GM19193 (cell line): ENCODE data around the gene CTBP1.
A peak's percentile ranks its signal among the peaks of the same experiment; 100 is the strongest.

Experiments
- POLR2A ChIP-seq: IDR thresholded peaks from 4 replicates; pipeline ENCODE4 v1.6.1; 2011; ENCODE audit not compliant: insufficient read depth, insufficient read length; ENCODE audit errors: extremely low read depth

The CTBP1 gene

DNA sequence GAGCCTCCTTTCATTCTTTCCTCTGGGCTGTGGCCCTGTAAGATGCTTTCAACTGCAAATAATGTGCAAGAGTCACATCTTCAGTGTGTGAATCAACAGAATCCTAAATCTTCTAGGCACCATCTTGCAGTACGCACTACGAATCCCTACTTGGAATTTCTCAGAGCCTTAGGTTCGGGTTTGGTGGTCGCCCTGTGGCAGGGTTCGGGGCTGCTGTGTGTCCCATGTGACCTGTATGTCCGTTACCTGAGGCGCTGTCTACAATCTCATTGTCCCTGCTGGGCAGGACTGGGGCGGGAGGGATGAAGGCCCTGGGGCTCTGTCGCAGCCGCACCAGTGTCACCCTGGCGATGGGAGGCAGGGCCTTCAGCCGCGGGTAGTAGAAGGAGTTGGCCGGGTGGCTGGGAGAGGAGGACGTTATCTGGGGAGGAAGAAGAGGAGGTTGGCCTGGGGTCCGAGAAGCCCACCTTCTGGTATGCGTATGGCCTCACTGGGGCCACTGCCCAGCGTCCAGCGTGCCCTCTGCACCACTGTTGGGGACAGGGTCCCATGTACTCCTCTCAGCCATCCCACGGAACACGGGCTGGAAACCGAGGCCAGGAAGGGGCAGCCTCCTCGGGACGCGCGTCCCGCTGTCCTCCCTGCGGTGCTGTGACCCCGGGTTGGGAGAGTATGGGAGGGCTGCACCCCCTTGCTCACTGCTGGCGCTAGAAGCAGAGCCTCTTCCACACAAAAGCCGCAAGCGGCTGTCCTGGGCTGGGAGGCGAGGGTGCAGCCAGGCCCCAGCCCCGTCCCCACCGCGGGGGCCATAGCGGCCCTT is 78.6 kb downstream of the CTBP1 start:
- TF ChIP-seq POLR2A: no peak

GRCh38 chr4:1169691-1170096 is 79.2 kb downstream of the CTBP1 start:
- TF ChIP-seq POLR2A: no peak

GRCh38 chr4:1169171-1169671 is 79.7 kb downstream of the CTBP1 start:
- no peak for TF ChIP-seq POLR2A

GRCh38 chr4:1168191-1169101 is 80.5 kb downstream of the CTBP1 start:
- TF ChIP-seq POLR2A: no peak

- TF ChIP-seq POLR2A: peak; percentile 74
These were observed 81.5 kb downstream of the CTBP1 start for GRCh38 chr4:1167244-1167949.

DNA sequence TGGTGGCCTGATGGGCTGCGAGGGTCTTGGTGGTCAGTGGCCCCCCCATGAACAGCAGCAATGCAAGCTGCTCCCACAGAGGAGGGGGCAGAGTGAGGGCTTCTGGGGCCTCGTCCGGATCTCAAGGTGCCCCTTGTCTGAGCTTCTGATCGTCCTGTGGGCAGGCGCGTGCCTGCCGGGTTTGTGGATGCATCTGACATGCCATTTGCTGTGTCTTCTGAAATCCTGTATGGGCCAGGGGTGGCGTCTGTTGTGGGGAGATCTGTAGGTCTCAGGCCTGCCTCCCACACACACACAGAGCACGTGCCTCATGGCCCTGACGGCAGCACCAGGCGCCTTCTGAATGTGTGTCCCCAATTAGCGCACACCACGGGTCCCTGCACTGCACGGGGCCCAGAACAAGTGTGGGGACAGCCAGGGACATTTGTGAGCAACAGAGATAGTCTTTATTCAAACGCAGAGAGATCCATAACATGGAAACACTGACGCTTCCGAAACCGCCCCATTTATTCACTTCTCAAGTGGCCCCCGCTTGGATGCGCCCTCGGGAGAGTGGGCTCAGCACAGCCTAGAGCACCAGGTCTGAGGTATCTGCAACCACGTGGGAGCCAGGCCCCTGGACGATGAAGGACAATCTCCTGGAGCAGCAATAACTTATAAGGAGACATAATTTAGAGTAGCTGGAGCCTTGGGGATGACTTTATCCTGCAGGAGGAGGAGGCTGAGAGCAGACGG is 82.3 kb downstream of the CTBP1 start:
- TF ChIP-seq POLR2A: no peak

DNA sequence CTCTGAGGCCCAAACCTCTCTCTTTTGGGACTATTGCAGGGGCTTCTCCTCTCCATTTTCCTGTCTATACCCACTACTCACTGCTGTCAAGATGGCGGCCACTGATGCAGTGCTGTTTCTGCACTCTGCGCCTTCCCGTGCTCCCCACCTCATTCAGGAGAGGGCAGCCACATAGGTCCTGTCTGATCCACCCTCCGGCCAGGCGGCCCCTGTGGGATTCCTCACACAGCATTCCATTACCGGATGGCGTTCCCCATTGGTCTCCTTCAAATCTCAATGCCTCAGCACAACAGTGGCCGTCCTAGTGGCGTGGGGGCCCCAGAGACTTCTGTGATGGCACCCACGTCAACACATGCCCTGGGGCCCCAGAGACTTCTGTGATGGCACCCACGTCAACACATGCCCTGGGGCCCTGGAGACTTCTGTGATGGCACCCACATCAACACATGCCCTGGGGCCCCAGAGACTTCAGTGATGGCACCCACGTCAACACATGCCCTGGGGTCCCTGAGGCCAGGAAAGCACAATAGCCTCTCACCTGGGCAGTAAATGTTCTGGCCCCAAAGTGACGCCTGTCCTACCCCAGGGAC is 83.9 kb downstream of the CTBP1 start:
- no peak for TF ChIP-seq POLR2A

- no peak for TF ChIP-seq POLR2A
These were observed 84.5 kb downstream of the CTBP1 start for GRCh38 chr4:1164444-1164843.

DNA sequence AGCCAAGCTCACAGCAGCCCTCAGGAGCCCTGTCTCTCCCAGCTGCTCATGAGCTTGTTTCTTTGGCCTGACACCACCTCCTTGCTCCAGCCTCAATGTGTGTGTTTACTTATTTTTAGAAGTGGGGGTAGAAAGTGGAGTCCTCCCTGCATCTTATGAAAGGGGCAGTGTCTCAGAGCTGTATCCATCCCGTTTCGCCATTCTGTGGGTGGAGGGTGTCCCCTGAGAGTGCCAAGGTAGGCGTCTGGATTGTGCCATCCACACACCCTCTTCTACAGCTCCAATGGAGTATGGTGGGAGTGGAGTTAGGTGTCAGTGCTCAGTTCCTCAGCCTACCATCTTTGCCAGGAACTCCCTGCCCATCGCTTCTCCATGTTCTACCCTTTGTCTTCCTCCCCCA is 84.9 kb downstream of the CTBP1 start:
- no peak for TF ChIP-seq POLR2A
